Measurements from ENCODE around the gene SCD5.

- TF ChIP-seq TAF1 (IDR thresholded peaks at IDR 0.05; ENCODE audit: low read depth) (no peak), EZH2 (IDR thresholded peaks at IDR 0.05; ENCODE audit: borderline replicate concordance, insufficient read depth, low read length, poor library complexity, severe bottlenecking) (no peak), POLR2AphosphoS5 (IDR thresholded peaks at IDR 0.05) (no peak), SMC3 (conservative IDR thresholded peaks at IDR 0.05; ENCODE audit: poor library complexity) (no peak), EP300 (conservative IDR thresholded peaks at IDR 0.05; ENCODE audit: poor library complexity, severe bottlenecking) (no peak)
- TF ChIP-seq, protein P1, sequence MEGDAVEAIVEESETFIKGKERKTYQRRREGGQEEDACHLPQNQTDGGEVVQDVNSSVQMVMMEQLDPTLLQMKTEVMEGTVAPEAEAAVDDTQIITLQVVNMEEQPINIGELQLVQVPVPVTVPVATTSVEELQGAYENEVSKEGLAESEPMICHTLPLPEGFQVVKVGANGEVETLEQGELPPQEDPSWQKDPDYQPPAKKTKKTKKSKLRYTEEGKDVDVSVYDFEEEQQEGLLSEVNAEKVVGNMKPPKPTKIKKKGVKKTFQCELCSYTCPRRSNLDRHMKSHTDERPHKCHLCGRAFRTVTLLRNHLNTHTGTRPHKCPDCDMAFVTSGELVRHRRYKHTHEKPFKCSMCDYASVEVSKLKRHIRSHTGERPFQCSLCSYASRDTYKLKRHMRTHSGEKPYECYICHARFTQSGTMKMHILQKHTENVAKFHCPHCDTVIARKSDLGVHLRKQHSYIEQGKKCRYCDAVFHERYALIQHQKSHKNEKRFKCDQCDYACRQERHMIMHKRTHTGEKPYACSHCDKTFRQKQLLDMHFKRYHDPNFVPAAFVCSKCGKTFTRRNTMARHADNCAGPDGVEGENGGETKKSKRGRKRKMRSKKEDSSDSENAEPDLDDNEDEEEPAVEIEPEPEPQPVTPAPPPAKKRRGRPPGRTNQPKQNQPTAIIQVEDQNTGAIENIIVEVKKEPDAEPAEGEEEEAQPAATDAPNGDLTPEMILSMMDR (IDR thresholded peaks at IDR 0.05; ENCODE audit: poor library complexity, severe bottlenecking): no peak
Measured at GRCh38 chr4:82833696-82834313, 35.2 kb upstream of the SCD5 start.

Data from neural cell (in vitro differentiated cells).